Body of pancreas (tissue), 4 donors: Measurements from ENCODE around the gene PRR5L.

Experiments used
- CTCF ChIP-seq, 7 experiments: fragments of 450-650 bp in 4 of 7; fragments of 200-600 bp in 3 of 7; sonication (generic) in 3 of 7; IDR thresholded peaks; one replicate each; pipeline ENCODE4 v1.5.1; 2016 to 2019; ENCODE audit warnings: antibody characterized with exemption in 7 of 7
- POLR2A ChIP-seq, 3 donors: fragments of 450-650 bp; IDR thresholded peaks; one replicate each; pipeline ENCODE4 v1.6.1; 2016; ENCODE audit warnings: antibody characterized with exemption in 3 of 3, mild to moderate bottlenecking in 2 of 3

- TF ChIP-seq CTCF (IDR thresholded peaks at IDR 0.05) (no peak), POLR2A (IDR thresholded peaks at IDR 0.05) (no peak)
These were observed 79.4 kb downstream of the PRR5L start for GRCh38 chr11:36375353-36376008.
